Measurements from ENCODE around the gene SERPINB6. TPM values are rescaled to one million over a fixed set of nuclear protein-coding genes. Genes with fewer than 3 reads are reported as not detected.

SERPINB6 gene
- total RNA-seq, 1 experiment from 2014 or later, result 34.8 TPM

- peaks cover 12% of the 10 kb centered on the region for H3K4me1 ChIP-seq (ENCODE audit: insufficient read depth, low read length, poor library complexity, severe bottlenecking)
- H3K27me3 ChIP-seq (replicated peaks; ENCODE audit: insufficient read depth, low read depth, low read length, poor library complexity), result no peaks in the 10 kb centered on the region
- H3K36me3 ChIP-seq (ENCODE audit: insufficient read depth, low read length, poor library complexity, severe bottlenecking), result no peaks in the 10 kb centered on the region
- CTCF ChIA-PET, result interaction anchor here (0.6 to 2.8 kb wide), 7 partner anchors 36 to 263 kb away, joined by 3 to 21 read pairs (median 7); no protein-coding TSS in a partner anchor
- H3K9me3 ChIP-seq (ENCODE audit: low read depth, low read length, poor library complexity, severe bottlenecking), result no peaks in the 10 kb centered on the region
- no TSS peak for BruUV-seq (replicated peaks)
- POLR2A ChIA-PET (ENCODE audit: low non-redundant PET), result interaction anchor here (0.6 to 0.7 kb wide), 2 partner anchors 11 to 65 kb away, joined by 3 to 5 read pairs; partner anchors contain the start of gene NQO2
- H3K4me3 ChIP-seq (ENCODE audit: low read depth, low read length, poor library complexity, severe bottlenecking), result peak overlapping the region; percentile 56
- TF ChIP-seq EZH2 (IDR thresholded peaks at IDR 0.05; ENCODE audit: borderline replicate concordance, low read depth, low read length, poor library complexity, severe bottlenecking) (no peak), CTCF (conservative IDR thresholded peaks at IDR 0.05; ENCODE audit: low read depth, low read length) (peak; percentile 60)
- H3K27ac ChIP-seq (ENCODE audit: low read depth, low read length, poor library complexity, severe bottlenecking), result peak overlapping the region; percentile 97
- peak; percentile 93 for DNase-seq (ENCODE audit: low spot score)
- intact Hi-C loops (cut with micrococcal nuclease; ENCODE audit: unreplicated experiment), result loop anchor here (2.0 to 5.0 kb wide), 4 partner anchors 36 to 251 kb away; no protein-coding TSS in a partner anchor
These were observed 17.3 kb upstream of the SERPINB6 start for GRCh38 chr6:2988426-2989331.

- H3K9me3 ChIP-seq (ENCODE audit: low read depth, low read length, poor library complexity, severe bottlenecking), result no peaks in the 10 kb centered on the region
- H3K27me3 ChIP-seq (replicated peaks; ENCODE audit: insufficient read depth, low read depth, low read length, poor library complexity), result no peaks in the 10 kb centered on the region
- ChIA-PET POLR2A (ENCODE audit: low non-redundant PET) (interaction anchor here (0.6 kb wide), 1 partner anchor 12 kb away, joined by 5 read pairs; the partner anchor contains the start of gene NQO2), CTCF (interaction anchor here (0.6 to 2.8 kb wide), 5 partner anchors 36 to 264 kb away, joined by 3 to 21 read pairs (median 7); no protein-coding TSS in a partner anchor)
- peak overlapping the region; percentile 56 for H3K4me3 ChIP-seq (ENCODE audit: low read depth, low read length, poor library complexity, severe bottlenecking)
- DNase-seq (ENCODE audit: low spot score), result no peak
- peaks cover 12% of the 10 kb centered on the region for H3K4me1 ChIP-seq (ENCODE audit: insufficient read depth, low read length, poor library complexity, severe bottlenecking)
- TF ChIP-seq EZH2 (IDR thresholded peaks at IDR 0.05; ENCODE audit: borderline replicate concordance, low read depth, low read length, poor library complexity, severe bottlenecking), result no peak
- no peak for TF ChIP-seq CTCF (conservative IDR thresholded peaks at IDR 0.05; ENCODE audit: low read depth, low read length)
- BruUV-seq (replicated peaks), result TSS peak; percentile 35
- H3K27ac ChIP-seq (ENCODE audit: low read depth, low read length, poor library complexity, severe bottlenecking), result peak overlapping the region; percentile 97
- intact Hi-C loops (cut with micrococcal nuclease; ENCODE audit: unreplicated experiment), result loop anchor here (2.0 to 5.0 kb wide), 4 partner anchors 35 to 251 kb away; no protein-coding TSS in a partner anchor
- no peaks in the 10 kb centered on the region for H3K36me3 ChIP-seq (ENCODE audit: insufficient read depth, low read length, poor library complexity, severe bottlenecking)
These were observed 16.7 kb upstream of the SERPINB6 start for GRCh38 chr6:2988094-2988425.

GRCh38 chr6:2986722-2987221 lies 15.4 kb upstream of the SERPINB6 start:
- POLR2A ChIA-PET (ENCODE audit: low non-redundant PET), result no interaction called here
- Histone ChIP-seq H3K4me1 (ENCODE audit: insufficient read depth, low read length, poor library complexity, severe bottlenecking) (peaks cover 12% of the 10 kb centered on the region), H3K9me3 (ENCODE audit: low read depth, low read length, poor library complexity, severe bottlenecking) (no peaks in the 10 kb centered on the region), H3K4me3 (ENCODE audit: low read depth, low read length, poor library complexity, severe bottlenecking) (no peak overlapping the region), H3K27me3 (replicated peaks; ENCODE audit: insufficient read depth, low read depth, low read length, poor library complexity) (no peaks in the 10 kb centered on the region), H3K36me3 (ENCODE audit: insufficient read depth, low read length, poor library complexity, severe bottlenecking) (no peaks in the 10 kb centered on the region), H3K27ac (ENCODE audit: low read depth, low read length, poor library complexity, severe bottlenecking) (no peak overlapping the region)
- BruUV-seq (replicated peaks), result no TSS peak
- TF ChIP-seq CTCF (conservative IDR thresholded peaks at IDR 0.05; ENCODE audit: low read depth, low read length) (no peak), EZH2 (IDR thresholded peaks at IDR 0.05; ENCODE audit: borderline replicate concordance, low read depth, low read length, poor library complexity, severe bottlenecking) (no peak)
- intact Hi-C loops (cut with micrococcal nuclease; ENCODE audit: unreplicated experiment), result loop anchor here (5.0 kb wide), 3 partner anchors 139 to 249 kb away; no protein-coding TSS in a partner anchor
- no peak for DNase-seq (ENCODE audit: low spot score)
- CTCF ChIA-PET, result interaction anchor here (0.6 to 0.9 kb wide), 2 partner anchors 13 to 55 kb away, joined by 3 to 6 read pairs; partner anchors contain the start of gene NQO2

Data from A673 (cell line).